Eye (tissue), 1 donor: ENCODE measurements around the gene SCN2B.

Experiments used
- DNase-seq: peaks from one replicate; pipeline ENCODE4 v3.0.0-alpha.2; 2015

SCN2B gene

GRCh38 chr11:118152552-118153471 lies 23.6 kb downstream of the SCN2B start, which contains the start of gene SCN4B:
TSS of gene SCN4B (minus strand) at chr11:118152823. CDS start at chr11:118152673, 150 bp downstream.
- DNase-seq, result peak; percentile 91

- no peak for DNase-seq
Observed at GRCh38 chr11:118152020-118152551, 24.4 kb downstream of the SCN2B start.

- no peak for DNase-seq
Observed at GRCh38 chr11:118151431-118151830, 25.0 kb downstream of the SCN2B start.

GRCh38 chr11:118149493-118149892 lies 26.9 kb downstream of the SCN2B start:
- DNase-seq, result no peak

- DNase-seq, result no peak
Observed at GRCh38 chr11:118148856-118149255, 27.6 kb downstream of the SCN2B start.

- no peak for DNase-seq
Observed at GRCh38 chr11:118148240-118148639, 28.2 kb downstream of the SCN2B start.

- no peak for DNase-seq
Observed at GRCh38 chr11:118147502-118147901, 28.9 kb downstream of the SCN2B start.

GRCh38 chr11:118146554-118146953 lies 29.9 kb downstream of the SCN2B start:
- no peak for DNase-seq

GRCh38 chr11:118145285-118146227 lies 30.9 kb downstream of the SCN2B start:
- peak; percentile 94 for DNase-seq

- DNase-seq, result no peak
Observed at GRCh38 chr11:118144301-118145268, 31.9 kb downstream of the SCN2B start.

GRCh38 chr11:118143661-118144185 lies 32.7 kb downstream of the SCN2B start:
- DNase-seq, result no peak

- DNase-seq, result no peak
Observed at GRCh38 chr11:118142809-118143208, 33.6 kb downstream of the SCN2B start.

- DNase-seq, result no peak
Observed at GRCh38 chr11:118142081-118142480, 34.4 kb downstream of the SCN2B start.

GRCh38 chr11:118139578-118139977 lies 36.9 kb downstream of the SCN2B start:
- DNase-seq, result no peak

- DNase-seq, result no peak
Observed at GRCh38 chr11:118138839-118139420, 37.5 kb downstream of the SCN2B start.

GRCh38 chr11:118136801-118137200 lies 39.6 kb downstream of the SCN2B start:
- DNase-seq, result no peak

GRCh38 chr11:118136341-118136740 lies 40.1 kb downstream of the SCN2B start:
- no peak for DNase-seq

- DNase-seq, result no peak
Observed at GRCh38 chr11:118135796-118136165, 40.7 kb downstream of the SCN2B start.

- no peak for DNase-seq
Observed at GRCh38 chr11:118135051-118135795, 41.2 kb downstream of the SCN2B start.

GRCh38 chr11:118133816-118134215 lies 42.6 kb downstream of the SCN2B start:
- DNase-seq, result no peak
